NT2/D1 (cell line): Measurements from ENCODE around the gene DNAH17.

ENCODE experiments used
- DNase-seq: peaks from one replicate; pipeline ENCODE4 v3.0.0-alpha.2; 2011; ENCODE audit warnings: low read depth, low spot score
- H3K27me3 ChIP-seq: 2 replicates; pipeline ENCODE4 v1.6.0; 2011; ENCODE audit warnings: mild to moderate bottlenecking; ENCODE audit not compliant: insufficient read length, insufficient read depth
- H3K36me3 ChIP-seq: 2 replicates; pipeline ENCODE4 v1.6.1; 2011; ENCODE audit warnings: mild to moderate bottlenecking, low read length, mixed read lengths; ENCODE audit not compliant: insufficient read depth, insufficient read length
- H3K4me1 ChIP-seq: 2 replicates; pipeline ENCODE4 v1.5.1; 2011; ENCODE audit not compliant: insufficient read depth, insufficient read length
- H3K4me3 ChIP-seq: 2 replicates; pipeline ENCODE4 v1.5.1; 2011; ENCODE audit warnings: low read depth; ENCODE audit not compliant: insufficient read length
- H3K9ac ChIP-seq: 2 replicates; pipeline ENCODE4 v1.6.0; 2011; ENCODE audit warnings: low read depth; ENCODE audit not compliant: insufficient read length
- H3K9me3 ChIP-seq: 2 replicates; pipeline ENCODE4 v1.5.1; 2011; ENCODE audit warnings: mild to moderate bottlenecking, low read length; ENCODE audit not compliant: insufficient read depth
- SUZ12 ChIP-seq: IDR thresholded peaks from 2 replicates; pipeline ENCODE4 v1.6.1; 2011; ENCODE audit not compliant: insufficient read length, insufficient read depth; ENCODE audit errors: extremely low read depth
- YY1 ChIP-seq: IDR thresholded peaks from 2 replicates; pipeline ENCODE4 v1.6.1; 2011; ENCODE audit not compliant: insufficient read length, insufficient read depth
- ZNF274 ChIP-seq: IDR thresholded peaks from 2 replicates; pipeline ENCODE4 v1.6.1; 2011; ENCODE audit warnings: mild to moderate bottlenecking, low read depth, low read length

Gene DNAH17

GRCh38 chr17:78530675-78531074 lies 46.5 kb downstream of the DNAH17 start:
- H3K4me3 ChIP-seq: no peak overlapping the region
- no peak overlapping the region for H3K9ac ChIP-seq
- TF ChIP-seq SUZ12: no peak
- TF ChIP-seq YY1: no peak
- no peak for TF ChIP-seq ZNF274
- no peaks in the 10 kb centered on the region for H3K27me3 ChIP-seq
- H3K4me1 ChIP-seq: peaks cover 9% of the 10 kb centered on the region
- DNase-seq: no peak
- H3K36me3 ChIP-seq: no peaks in the 10 kb centered on the region
- H3K9me3 ChIP-seq: no peaks in the 10 kb centered on the region

GRCh38 chr17:78529871-78530670 lies 47.1 kb downstream of the DNAH17 start:
- Histone ChIP-seq H3K9ac (no peak overlapping the region), H3K9me3 (no peaks in the 10 kb centered on the region), H3K4me1 (peaks cover 9% of the 10 kb centered on the region), H3K36me3 (no peaks in the 10 kb centered on the region), H3K27me3 (no peaks in the 10 kb centered on the region), H3K4me3 (no peak overlapping the region)
- TF ChIP-seq SUZ12 (no peak), ZNF274 (no peak)
- DNase-seq: no peak

GRCh38 chr17:78529251-78529650 lies 47.9 kb downstream of the DNAH17 start:
- Histone ChIP-seq H3K4me3 (no peak overlapping the region), H3K36me3 (no peaks in the 10 kb centered on the region), H3K9ac (no peak overlapping the region), H3K9me3 (no peaks in the 10 kb centered on the region), H3K27me3 (no peaks in the 10 kb centered on the region), H3K4me1 (peaks cover 9% of the 10 kb centered on the region)
- TF ChIP-seq YY1 (no peak), ZNF274 (no peak), SUZ12 (no peak)
- DNase-seq: no peak

GRCh38 chr17:78528541-78528940 lies 48.7 kb downstream of the DNAH17 start:
- H3K27me3 ChIP-seq: no peaks in the 10 kb centered on the region
- no peak overlapping the region for H3K9ac ChIP-seq
- no peaks in the 10 kb centered on the region for H3K9me3 ChIP-seq
- no peak overlapping the region for H3K4me3 ChIP-seq
- H3K4me1 ChIP-seq: peaks cover 9% of the 10 kb centered on the region
- no peak for DNase-seq
- TF ChIP-seq YY1 (no peak), SUZ12 (no peak), ZNF274 (no peak)
- H3K36me3 ChIP-seq: no peaks in the 10 kb centered on the region

GRCh38 chr17:78527345-78527744 lies 49.9 kb downstream of the DNAH17 start:
- Histone ChIP-seq H3K4me3 (no peak overlapping the region), H3K36me3 (no peaks in the 10 kb centered on the region), H3K9ac (no peak overlapping the region), H3K27me3 (no peaks in the 10 kb centered on the region), H3K4me1 (peaks cover 9% of the 10 kb centered on the region), H3K9me3 (no peaks in the 10 kb centered on the region)
- DNase-seq: no peak
- TF ChIP-seq ZNF274 (no peak), SUZ12 (no peak), YY1 (no peak)

- no peak for TF ChIP-seq ZNF274
- TF ChIP-seq YY1: no peak
- no peak for TF ChIP-seq SUZ12
- Histone ChIP-seq H3K4me1 (peaks cover 9% of the 10 kb centered on the region), H3K36me3 (no peaks in the 10 kb centered on the region), H3K4me3 (no peak overlapping the region), H3K9me3 (no peaks in the 10 kb centered on the region), H3K27me3 (no peaks in the 10 kb centered on the region), H3K9ac (no peak overlapping the region)
- no peak for DNase-seq
Observed at GRCh38 chr17:78526231-78527025, 50.8 kb downstream of the DNAH17 start.

- no peaks in the 10 kb centered on the region for H3K36me3 ChIP-seq
- no peaks in the 10 kb centered on the region for H3K27me3 ChIP-seq
- H3K9me3 ChIP-seq: no peaks in the 10 kb centered on the region
- no peak for DNase-seq
- H3K4me1 ChIP-seq: peaks cover 9% of the 10 kb centered on the region
- H3K4me3 ChIP-seq: no peak overlapping the region
- no peak overlapping the region for H3K9ac ChIP-seq
- no peak for TF ChIP-seq YY1
- no peak for TF ChIP-seq ZNF274
- no peak for TF ChIP-seq SUZ12
Observed at GRCh38 chr17:78525511-78526160, 51.6 kb downstream of the DNAH17 start.
